RWPE2 (cell line): Measurements from ENCODE around the gene IGFLR1.
A peak's percentile ranks its signal among the peaks of the same experiment; 100 is the strongest.
"Not testable (repeated sequence)": the region's sequence is repeated elsewhere in the genome, so short reads cannot be mapped to it uniquely, and the experiment has no call there.

Experiments
- ATAC-seq: fragments of 200-7000 bp; cut with Tn5 transposase; 3 replicates; pipeline ENCODE4 v1.9.1; 2021; ENCODE audit warnings: low read depth
- DNase-seq: peaks from one replicate; pipeline ENCODE4 v3.0.0-alpha.2; 2020; ENCODE audit warnings: low spot score
- H3K27ac ChIP-seq: fragments of 450-650 bp; 2 replicates; pipeline ENCODE4 v1.5.1; 2017; ENCODE audit warnings: mild to moderate bottlenecking; ENCODE audit not compliant: poor library complexity, severe bottlenecking
- H3K27me3 ChIP-seq: fragments of 250-450 bp; sonication (Bioruptor Pico); 2 replicates; pipeline ENCODE4 v1.5.1; 2021; ENCODE audit warnings: mild to moderate bottlenecking, moderate library complexity; ENCODE audit not compliant: insufficient read depth, poor library complexity, severe bottlenecking
- H3K36me3 ChIP-seq: fragments of 250-450 bp; sonication (Bioruptor Pico); 2 replicates; pipeline ENCODE4 v1.5.1; 2020; ENCODE audit warnings: low read depth, mild to moderate bottlenecking, moderate library complexity
- H3K4me1 ChIP-seq: fragments of 250-450 bp; sonication (Bioruptor Pico); 2 replicates; pipeline ENCODE4 v1.5.1; 2021; ENCODE audit warnings: mild to moderate bottlenecking, moderate library complexity; ENCODE audit not compliant: insufficient read depth, poor library complexity, severe bottlenecking
- H3K4me3 ChIP-seq: fragments of 250-450 bp; sonication (Bioruptor Pico); 2 replicates; pipeline ENCODE4 v1.5.1; 2021; ENCODE audit warnings: mild to moderate bottlenecking, moderate library complexity; ENCODE audit not compliant: severe bottlenecking
- H3K9me3 ChIP-seq: fragments of 250-450 bp; sonication (Bioruptor Pico); 2 replicates; pipeline ENCODE4 v1.5.1; 2021; ENCODE audit warnings: mild to moderate bottlenecking, moderate library complexity; ENCODE audit not compliant: severe bottlenecking
- CTCF ChIP-seq: fragments of 450-650 bp; IDR thresholded peaks from one replicate; pipeline ENCODE4 v1.5.1; 2017; ENCODE audit warnings: mild to moderate bottlenecking, moderate library complexity; ENCODE audit not compliant: poor library complexity, severe bottlenecking

Gene IGFLR1

GRCh38 chr19:35695895-35696422, 46.3 kb downstream of the IGFLR1 start:
- H3K27me3 ChIP-seq, result no peaks in the 10 kb centered on the region
- ATAC-seq (no peak), DNase-seq (no peak)
- TF ChIP-seq CTCF, result no peak
- H3K36me3 ChIP-seq, result no peaks in the 10 kb centered on the region
- no peaks in the 10 kb centered on the region for H3K4me1 ChIP-seq
- H3K27ac ChIP-seq, result no peak overlapping the region
- H3K9me3 ChIP-seq, result no peaks in the 10 kb centered on the region
- no peak overlapping the region for H3K4me3 ChIP-seq

GRCh38 chr19:35693835-35694599, 48.2 kb downstream of the IGFLR1 start:
- H3K4me3 ChIP-seq, result no peak overlapping the region
- no peak overlapping the region for H3K27ac ChIP-seq
- peak; percentile 88 for TF ChIP-seq CTCF
- no peaks in the 10 kb centered on the region for H3K27me3 ChIP-seq
- H3K36me3 ChIP-seq, result no peaks in the 10 kb centered on the region
- H3K9me3 ChIP-seq, result no peaks in the 10 kb centered on the region
- DNase-seq (peak; percentile 71), ATAC-seq (peak; percentile 99)
- no peaks in the 10 kb centered on the region for H3K4me1 ChIP-seq

DNA sequence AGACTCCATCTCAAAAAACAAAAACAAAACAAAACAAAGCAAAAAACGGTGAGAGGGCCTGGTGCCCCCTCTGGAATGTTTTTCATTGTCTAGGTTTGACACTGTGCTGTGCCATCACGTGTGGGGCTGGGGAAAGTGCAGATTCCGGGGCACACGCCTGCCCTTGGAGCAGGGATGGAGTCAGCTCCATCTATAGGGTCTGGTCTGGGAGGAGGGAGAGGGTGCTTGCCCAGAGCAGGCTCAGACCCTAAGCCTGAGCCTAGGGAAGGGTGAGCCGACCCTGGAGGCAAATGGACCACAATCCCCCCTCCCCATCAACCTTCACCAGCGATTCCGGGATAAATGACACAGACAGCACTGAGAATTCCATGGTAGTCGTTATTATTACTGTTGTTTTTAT, 48.8 kb downstream of the IGFLR1 start:
- Histone ChIP-seq H3K4me3 (no peak overlapping the region), H3K27ac (no peak overlapping the region), H3K9me3 (no peaks in the 10 kb centered on the region), H3K4me1 (no peaks in the 10 kb centered on the region), H3K27me3 (no peaks in the 10 kb centered on the region), H3K36me3 (no peaks in the 10 kb centered on the region)
- no peak for ATAC-seq
- no peak for DNase-seq
- TF ChIP-seq CTCF, result no peak

DNA sequence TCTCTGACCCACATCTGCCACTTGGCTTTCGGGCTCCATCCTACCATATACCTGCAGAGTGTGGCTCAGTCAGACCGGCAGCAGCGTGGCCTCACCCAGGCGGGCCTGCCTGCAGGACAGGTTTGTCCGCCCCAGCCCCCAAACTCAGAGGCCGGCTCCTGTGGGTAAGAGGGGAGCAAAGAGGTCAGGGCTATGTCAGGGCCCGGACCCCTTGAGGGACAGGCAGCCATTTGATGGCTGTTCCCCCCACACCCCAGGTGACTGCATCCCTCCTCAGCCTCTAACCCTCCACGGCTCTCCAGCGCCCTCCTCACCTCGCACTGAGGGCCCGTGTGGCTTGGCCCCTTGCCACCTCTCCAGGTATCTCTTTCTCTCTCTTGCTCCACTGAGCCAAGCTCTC, 50.2 kb downstream of the IGFLR1 start:
- no peaks in the 10 kb centered on the region for H3K36me3 ChIP-seq
- DNase-seq, result no peak
- H3K4me1 ChIP-seq, result no peaks in the 10 kb centered on the region
- H3K4me3 ChIP-seq, result no peak overlapping the region
- H3K27me3 ChIP-seq, result no peaks in the 10 kb centered on the region
- H3K9me3 ChIP-seq, result no peaks in the 10 kb centered on the region
- no peak for ATAC-seq
- TF ChIP-seq CTCF, result no peak
- no peak overlapping the region for H3K27ac ChIP-seq

- H3K4me3 ChIP-seq, ATAC-seq, H3K27ac ChIP-seq, H3K36me3 ChIP-seq, DNase-seq, H3K9me3 ChIP-seq, H3K4me1 ChIP-seq, H3K27me3 ChIP-seq: not testable (repeated sequence)
These were observed 51.1 kb downstream of the IGFLR1 start for GRCh38 chr19:35691106-35691505.
